ENCODE data around the gene KASH5.

GRCh38 chr19:49462492-49462891 is 74.4 kb downstream of the KASH5 start:
- TF ChIP-seq POLR2A (IDR thresholded peaks at IDR 0.05), result no peak
- TF ChIP-seq CTCF (IDR thresholded peaks at IDR 0.05), result no peak

All from esophagus squamous epithelium (tissue), 4 donors.